PFSK-1 (cell line): ENCODE results near the gene NF2.

Experiments used
- FOXP2 ChIP-seq: optimal IDR thresholded peaks from 2 replicates; pipeline ENCODE3; 2011; ENCODE audit warnings: borderline replicate concordance, control low read depth, inconsistent platforms; ENCODE audit not compliant: insufficient read depth; ENCODE audit errors: extremely low read length, extremely low read depth
- POLR2AphosphoS5 ChIP-seq: IDR thresholded peaks from 2 replicates; pipeline ENCODE4 v1.6.1; 2012; ENCODE audit warnings: low read depth, mild to moderate bottlenecking, control low read depth, low read length, moderate library complexity
- SIN3A ChIP-seq: IDR thresholded peaks from 2 replicates; pipeline ENCODE4 v1.6.1; 2012; ENCODE audit warnings: mild to moderate bottlenecking, low read length, moderate library complexity, borderline replicate concordance; ENCODE audit not compliant: insufficient read depth
- TAF1 ChIP-seq: IDR thresholded peaks from 2 replicates; pipeline ENCODE4 v1.6.1; 2012; ENCODE audit warnings: low read length, control low read depth, borderline replicate concordance; ENCODE audit not compliant: insufficient read depth
- TF ChIP-seq, protein P1 (sequence below), 2 experiments: IDR thresholded peaks; 2 replicates each; pipeline versions ENCODE4 v1.6.1 to v1.8.0; 2011 to 2012; ENCODE audit warnings: low read depth in 2 of 2, low read length in 2 of 2, control low read depth in 1 of 2, inconsistent platforms in 1 of 2, mild to moderate bottlenecking in 1 of 2, moderate library complexity in 1 of 2; ENCODE audit not compliant: insufficient read depth in 1 of 2

NF2 gene

DNA sequence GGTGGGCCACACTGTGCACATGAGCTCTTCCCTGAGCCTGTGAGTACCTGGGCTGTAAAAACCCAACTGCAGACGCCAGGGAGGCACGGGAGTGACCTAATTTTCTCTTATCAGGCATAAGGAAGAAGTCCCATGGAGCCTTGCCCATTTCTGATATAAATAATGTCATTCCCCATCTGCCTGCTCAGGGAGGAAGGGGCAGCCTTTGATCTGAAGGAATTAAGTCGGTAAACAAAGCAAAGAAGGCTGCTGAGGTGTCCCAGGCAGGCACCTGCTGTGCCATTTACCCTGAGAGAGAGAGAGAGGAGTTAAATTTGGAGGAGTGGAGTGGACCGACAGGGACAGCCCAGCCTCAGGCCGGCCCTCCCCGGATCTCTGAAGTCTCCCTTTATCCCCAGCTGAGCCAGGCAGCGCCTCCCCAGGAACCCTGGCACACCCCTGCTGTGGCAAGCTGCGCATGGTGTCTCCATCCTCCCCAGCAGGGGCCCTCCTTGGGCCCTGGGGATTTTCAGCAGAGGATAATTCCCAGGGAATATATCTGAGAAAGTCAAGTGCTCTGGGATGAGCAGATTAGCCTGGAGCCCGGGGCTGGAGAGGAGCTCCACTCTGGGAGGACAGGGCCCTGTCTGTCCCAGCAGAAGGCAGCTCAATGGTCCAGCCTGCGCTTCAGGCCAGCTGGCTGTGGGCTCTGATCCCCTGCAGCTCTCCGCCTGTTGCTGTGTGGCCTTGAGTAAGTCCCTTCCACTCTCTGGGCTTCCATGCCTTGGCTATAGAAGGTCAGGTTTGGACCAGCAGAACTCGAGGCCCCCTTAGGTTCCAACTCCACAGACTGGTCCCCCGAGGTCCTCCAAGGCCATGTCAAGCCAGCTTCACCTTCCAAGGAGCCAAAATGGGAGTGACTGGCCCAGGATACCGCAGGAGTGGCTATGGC, 98.8 kb downstream of the NF2 start:
- TF ChIP-seq FOXP2, result no peak
- TF ChIP-seq TAF1, result no peak
- TF ChIP-seq SIN3A, result no peak
- no peak for TF ChIP-seq POLR2AphosphoS5

GRCh38 chr22:29702931-29703501, 99.6 kb downstream of the NF2 start:
- no peak for TF ChIP-seq POLR2AphosphoS5
- no peak for TF ChIP-seq SIN3A
- TF ChIP-seq TAF1, result no peak
- TF ChIP-seq, protein P1, sequence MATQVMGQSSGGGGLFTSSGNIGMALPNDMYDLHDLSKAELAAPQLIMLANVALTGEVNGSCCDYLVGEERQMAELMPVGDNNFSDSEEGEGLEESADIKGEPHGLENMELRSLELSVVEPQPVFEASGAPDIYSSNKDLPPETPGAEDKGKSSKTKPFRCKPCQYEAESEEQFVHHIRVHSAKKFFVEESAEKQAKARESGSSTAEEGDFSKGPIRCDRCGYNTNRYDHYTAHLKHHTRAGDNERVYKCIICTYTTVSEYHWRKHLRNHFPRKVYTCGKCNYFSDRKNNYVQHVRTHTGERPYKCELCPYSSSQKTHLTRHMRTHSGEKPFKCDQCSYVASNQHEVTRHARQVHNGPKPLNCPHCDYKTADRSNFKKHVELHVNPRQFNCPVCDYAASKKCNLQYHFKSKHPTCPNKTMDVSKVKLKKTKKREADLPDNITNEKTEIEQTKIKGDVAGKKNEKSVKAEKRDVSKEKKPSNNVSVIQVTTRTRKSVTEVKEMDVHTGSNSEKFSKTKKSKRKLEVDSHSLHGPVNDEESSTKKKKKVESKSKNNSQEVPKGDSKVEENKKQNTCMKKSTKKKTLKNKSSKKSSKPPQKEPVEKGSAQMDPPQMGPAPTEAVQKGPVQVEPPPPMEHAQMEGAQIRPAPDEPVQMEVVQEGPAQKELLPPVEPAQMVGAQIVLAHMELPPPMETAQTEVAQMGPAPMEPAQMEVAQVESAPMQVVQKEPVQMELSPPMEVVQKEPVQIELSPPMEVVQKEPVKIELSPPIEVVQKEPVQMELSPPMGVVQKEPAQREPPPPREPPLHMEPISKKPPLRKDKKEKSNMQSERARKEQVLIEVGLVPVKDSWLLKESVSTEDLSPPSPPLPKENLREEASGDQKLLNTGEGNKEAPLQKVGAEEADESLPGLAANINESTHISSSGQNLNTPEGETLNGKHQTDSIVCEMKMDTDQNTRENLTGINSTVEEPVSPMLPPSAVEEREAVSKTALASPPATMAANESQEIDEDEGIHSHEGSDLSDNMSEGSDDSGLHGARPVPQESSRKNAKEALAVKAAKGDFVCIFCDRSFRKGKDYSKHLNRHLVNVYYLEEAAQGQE (IDR thresholded peaks at IDR 0.05; ENCODE audit: insufficient read depth in 1 of 2, low read depth in 2 of 2, low read length in 2 of 2), result no peak
- no peak for TF ChIP-seq FOXP2

DNA sequence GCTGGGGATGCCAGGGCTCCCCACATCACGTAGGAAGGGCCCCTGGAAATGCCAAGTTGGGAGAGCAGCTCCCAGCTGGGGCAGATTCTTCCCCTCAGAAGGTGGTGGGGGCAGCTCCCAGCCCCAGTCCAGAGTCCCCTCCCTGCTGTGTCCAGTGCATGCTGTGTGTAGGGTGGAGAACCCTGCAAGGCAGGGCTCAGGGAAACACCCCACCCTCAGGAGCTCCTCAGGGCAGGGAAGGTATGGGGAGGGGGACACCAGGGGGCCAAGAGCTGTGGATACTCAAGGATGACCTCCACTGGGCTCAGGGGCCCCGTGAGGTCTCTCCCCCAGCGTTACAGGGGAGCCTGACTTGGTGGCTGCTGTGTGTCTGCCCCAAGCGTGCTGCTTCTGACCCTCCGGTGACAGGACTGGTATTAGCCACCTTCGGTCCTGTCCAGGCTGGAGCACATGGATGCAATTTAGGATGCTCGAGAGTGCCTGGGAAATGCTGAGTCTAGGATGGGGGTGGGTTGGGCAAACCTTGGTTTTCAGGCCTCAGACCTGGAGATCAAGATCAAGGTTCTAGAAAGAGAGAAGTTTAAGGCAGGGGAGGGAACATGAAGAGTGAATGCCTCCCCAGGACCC, 100.2 kb downstream of the NF2 start:
- no peak for TF ChIP-seq SIN3A
- TF ChIP-seq TAF1, result no peak
- TF ChIP-seq POLR2AphosphoS5, result no peak
- no peak for TF ChIP-seq FOXP2
- TF ChIP-seq, protein P1 (IDR thresholded peaks at IDR 0.05; ENCODE audit: insufficient read depth in 1 of 2, low read depth in 2 of 2, low read length in 2 of 2), result no peak

DNA sequence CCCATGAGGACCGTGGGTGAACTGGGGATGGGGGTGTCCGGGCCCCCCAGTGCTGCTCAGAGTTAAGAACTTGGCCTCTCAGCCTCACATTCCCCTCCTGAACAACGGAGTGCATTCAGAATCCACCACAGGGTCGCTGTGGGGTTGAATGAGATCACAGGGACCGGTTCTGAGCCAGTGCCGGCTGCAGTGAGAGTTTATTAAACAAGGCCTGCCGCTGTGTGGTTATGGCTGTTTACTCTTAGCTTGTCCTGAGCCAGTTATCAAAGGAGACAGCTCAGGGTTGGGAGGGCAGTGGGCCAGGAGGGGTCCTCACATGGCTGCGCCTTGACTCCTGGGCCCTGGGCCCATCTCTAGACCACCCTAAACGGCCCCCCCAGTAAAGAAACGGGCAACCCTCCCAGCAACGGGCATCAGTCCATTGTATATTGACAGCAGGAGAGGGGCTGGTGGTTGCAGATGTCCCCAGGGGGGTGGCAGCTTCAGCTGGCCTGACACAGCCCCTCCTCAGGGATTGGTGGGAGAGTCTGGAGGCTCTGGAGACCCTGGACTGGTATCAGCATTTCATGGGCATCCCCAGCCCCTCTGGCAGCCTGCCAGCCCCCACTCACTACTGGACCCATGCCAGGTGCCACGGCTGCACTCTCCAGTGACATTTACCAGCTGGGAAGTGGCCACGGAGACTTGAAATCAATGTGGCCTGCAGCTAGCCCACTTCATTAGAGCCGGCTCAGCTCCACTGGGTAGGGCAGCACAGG, 101.3 kb downstream of the NF2 start:
- TF ChIP-seq SIN3A (no peak), FOXP2 (no peak), POLR2AphosphoS5 (no peak), TAF1 (no peak)
- TF ChIP-seq, protein P1 (IDR thresholded peaks at IDR 0.05; ENCODE audit: insufficient read depth in 1 of 2, low read depth in 2 of 2, low read length in 2 of 2), result no peak

GRCh38 chr22:29705651-29706050, 102.2 kb downstream of the NF2 start:
- TF ChIP-seq POLR2AphosphoS5 (no peak), TAF1 (no peak), SIN3A (no peak), FOXP2 (no peak)
- TF ChIP-seq, protein P1 (IDR thresholded peaks at IDR 0.05; ENCODE audit: insufficient read depth in 1 of 2, low read depth in 2 of 2, low read length in 2 of 2), result no peak
